Right cardiac atrium (tissue), 5 donors: ENCODE data around the gene R3HDM2. TPM values are rescaled to one million over a fixed set of nuclear protein-coding genes. Genes with fewer than 3 reads are reported as not detected.
"Not testable (repeated sequence)": the region's sequence is repeated elsewhere in the genome, so short reads cannot be mapped to it uniquely, and the experiment has no call there.

ENCODE experiments used
- ATAC-seq, 2 donors: fragments of 200-7000 bp; cut with Tn5 transposase; one replicate each; pipeline versions ENCODE4 v1.8.0 to v1.9.1; 2020; ENCODE audit warnings: moderate library complexity in 2 of 2, mild to moderate bottlenecking in 1 of 2
- DNase-seq, 3 donors: peaks; one replicate each; pipeline ENCODE4 v3.0.0-alpha.2; 2020
- H3K27ac ChIP-seq: one replicate; pipeline ENCODE4 v1.5.1; 2013; ENCODE audit warnings: mild to moderate bottlenecking, low read length, control low read depth, moderate library complexity
- H3K27me3 ChIP-seq: one replicate; pipeline ENCODE4 v1.6.1; 2013; ENCODE audit not compliant: control insufficient read depth, insufficient read depth
- H3K4me1 ChIP-seq: one replicate; pipeline ENCODE4 v1.6.1; 2013; ENCODE audit warnings: low read length; ENCODE audit not compliant: control insufficient read depth, insufficient read depth
- H3K4me3 ChIP-seq: one replicate; pipeline ENCODE4 v1.5.1; 2013; ENCODE audit warnings: low read length, control low read depth
- H3K9me3 ChIP-seq: one replicate; pipeline ENCODE4 v1.6.1; 2013; ENCODE audit warnings: low read length; ENCODE audit not compliant: control insufficient read depth
- WGBS: extraction: QIAGEN DNeasy Blood & Tissue Kit; methylation state at CpG from one replicate; pipeline ENCODE4 v1.1.7; 2013; 5-methylcytosine and 5-hydroxymethylcytosine counted together
- intact Hi-C, 4 donors: fragments of 100-400 bp; cut with DNase I; formaldehyde crosslinking; loops; one replicate each; pipeline versions ENCODE4 v1.11.0 to v1.14.0; 2022 to 2023
- polyA plus RNA-seq: library from polyadenylated mRNA; stranded (reverse); fragments of 200-250 nt; gene quantifications from one replicate; pipeline ENCODE4 v1.2.3, GENCODE V29; 2013
- total RNA-seq, 4 donors: library from RNA; stranded (reverse); fragmentation: NEBNext Ultra II Directional; extraction: Animal tissue kit (Norgen Biotek cat#: 25700); gene quantifications; one replicate each; pipeline ENCODE4 v1.2.1, GENCODE V29; 2021
- donor health status: healthy with polysubstance abuse.
- donor health status: DM: no; HTN: yes; CAD: no.
- donor health status: DM: no; HTN: no; CAD: no.
- donor health status: DM: no; HTN: yes; CAD: no; lungs with severe emphysema.
- donor health status: DM: yes; HTN: yes; CAD: no.

Gene R3HDM2
- total and polyA plus RNA-seq, 5 donors: 23.1 to 85.2 (median 73.8) TPM

GRCh38 chr12:57435293-57435692 lies 4.5 kb upstream of the R3HDM2 start:
- no peak for ATAC-seq
- no peaks in the 10 kb centered on the region for H3K9me3 ChIP-seq
- H3K4me1 ChIP-seq: no peaks in the 10 kb centered on the region
- no peak overlapping the region for H3K4me3 ChIP-seq
- H3K27me3 ChIP-seq: no peaks in the 10 kb centered on the region
- 62% methylated on average over 4 of the region's 4 CpGs for whole genome bisulfite sequencing
- no peak overlapping the region for H3K27ac ChIP-seq
- no peak for DNase-seq
- intact Hi-C loops: no loop called here

- no peak within 1 kb of the TSS for H3K27ac ChIP-seq
- no peaks in the 10 kb centered on the region for H3K4me1 ChIP-seq
- intact Hi-C loops: no loop called here
- H3K27me3 ChIP-seq: no peaks in the 10 kb centered on the region
- H3K9me3 ChIP-seq: no peaks in the 10 kb centered on the region
- no peak for ATAC-seq
- H3K4me3 ChIP-seq: no peak within 1 kb of the TSS
- 68% methylated on average over 8 of the region's 8 CpGs for WGBS
- DNase-seq: no peak
Observed at GRCh38 chr12:57434517-57435223, 3.8 kb upstream of the R3HDM2 start, which contains the start of gene INHBC. TSS of gene INHBC (plus strand) at chr12:57434784. CDS start at chr12:57434887, 103 bp downstream.

- Histone ChIP-seq H3K27me3 (no peaks in the 10 kb centered on the region), H3K4me1 (peaks cover 4% of the 10 kb centered on the region), H3K4me3 (no peak overlapping the region), H3K27ac (no peak overlapping the region), H3K9me3 (no peaks in the 10 kb centered on the region)
- WGBS: 81% methylated on average over 3 of the region's 3 CpGs
- DNase-seq (no peak), ATAC-seq (no peak)
- intact Hi-C loops: no loop called here
Observed at GRCh38 chr12:57433370-57433769, 2.5 kb upstream of the R3HDM2 start.

- H3K4me1 ChIP-seq: peaks cover 4% of the 10 kb centered on the region
- H3K4me3 ChIP-seq: no peak overlapping the region
- ATAC-seq: no peak
- no peak overlapping the region for H3K27ac ChIP-seq
- no peaks in the 10 kb centered on the region for H3K27me3 ChIP-seq
- no peaks in the 10 kb centered on the region for H3K9me3 ChIP-seq
- intact Hi-C loops: no loop called here
- no peak for DNase-seq
- 93% methylated on average over 11 of the region's 11 CpGs for WGBS
Observed at GRCh38 chr12:57431654-57432188, 878 bp upstream of the R3HDM2 start.

- DNase-seq (peak; percentile 60 to 82 (median 80)), ATAC-seq (peak; percentile 82 to 84)
- Histone ChIP-seq H3K27ac (peak overlapping the region; percentile 95), H3K9me3 (no peaks in the 10 kb centered on the region), H3K4me3 (peak overlapping the region; percentile 99), H3K4me1 (peaks cover 4% of the 10 kb centered on the region), H3K27me3 (no peaks in the 10 kb centered on the region)
- intact Hi-C loops: no loop called here
- WGBS: under 1% methylated on average over 74 of the region's 74 CpGs
Observed at GRCh38 chr12:57430112-57430930, 522 bp downstream of the R3HDM2 start.

- 29% methylated on average over 9 of the region's 9 CpGs for WGBS
- Histone ChIP-seq H3K9me3 (no peaks in the 10 kb centered on the region), H3K4me1 (peaks cover 4% of the 10 kb centered on the region), H3K27ac (peak overlapping the region; percentile 95), H3K27me3 (no peaks in the 10 kb centered on the region), H3K4me3 (peak overlapping the region; percentile 99)
- intact Hi-C loops: no loop called here
- ATAC-seq: no peak
- DNase-seq: no peak
Observed at GRCh38 chr12:57429473-57430111, 1.3 kb downstream of the R3HDM2 start.

GRCh38 chr12:57428965-57429364 lies 1.9 kb downstream of the R3HDM2 start:
- ATAC-seq (no peak), DNase-seq (no peak)
- Histone ChIP-seq H3K9me3 (no peaks in the 10 kb centered on the region), H3K4me1 (peaks cover 4% of the 10 kb centered on the region), H3K27ac (no peak overlapping the region), H3K27me3 (no peaks in the 10 kb centered on the region), H3K4me3 (no peak overlapping the region)
- WGBS: 77% methylated on average over 6 of the region's 6 CpGs
- intact Hi-C loops: no loop called here

GRCh38 chr12:57426948-57427347 lies 3.9 kb downstream of the R3HDM2 start:
- H3K4me3 ChIP-seq, ATAC-seq, H3K27me3 ChIP-seq, H3K27ac ChIP-seq, H3K4me1 ChIP-seq, intact Hi-C loops, DNase-seq, H3K9me3 ChIP-seq: not testable (repeated sequence)
- WGBS: 95% methylated on average over 10 of the region's 10 CpGs

- 96% methylated on average over 5 of the region's 5 CpGs for WGBS
- DNase-seq: no peak
- intact Hi-C loops: no loop called here
Observed at GRCh38 chr12:57420482-57420881, 10.4 kb downstream of the R3HDM2 start.

GRCh38 chr12:57419495-57419894 lies 11.3 kb downstream of the R3HDM2 start:
- intact Hi-C loops: no loop called here
- H3K27ac ChIP-seq: no peak overlapping the region
- H3K4me1 ChIP-seq: peaks cover 7% of the 10 kb centered on the region
- WGBS: 95% methylated on average over 2 of the region's 2 CpGs
- no peaks in the 10 kb centered on the region for H3K27me3 ChIP-seq
- DNase-seq: no peak
- H3K9me3 ChIP-seq: no peaks in the 10 kb centered on the region
- no peak overlapping the region for H3K4me3 ChIP-seq
- ATAC-seq: no peak

More at GRCh38 chr12:57420482-57420881, 10.4 kb downstream of the R3HDM2 start:
- Histone ChIP-seq H3K4me1 (peaks cover 7% of the 10 kb centered on the region), H3K27ac (no peak overlapping the region), H3K27me3 (no peaks in the 10 kb centered on the region), H3K4me3 (no peak overlapping the region), H3K9me3 (no peaks in the 10 kb centered on the region)
- ATAC-seq: no peak

GRCh38 chr12:57418255-57418654 lies 12.6 kb downstream of the R3HDM2 start:
- no peak overlapping the region for H3K4me3 ChIP-seq
- DNase-seq: no peak
- H3K27me3 ChIP-seq: no peaks in the 10 kb centered on the region
- intact Hi-C loops: no loop called here
- WGBS: 75% methylated on average over 9 of the region's 9 CpGs
- ATAC-seq: peak; percentile 62 to 77
- peaks cover 7% of the 10 kb centered on the region for H3K4me1 ChIP-seq
- no peak overlapping the region for H3K27ac ChIP-seq
- H3K9me3 ChIP-seq: no peaks in the 10 kb centered on the region
